T follicular helper cell (primary cell): ENCODE data around the gene CD58.

Experiments used
- DNase-seq: peaks from one replicate; pipeline ENCODE4 v3.0.0-alpha.2; 2020; ENCODE audit warnings: low read depth

The CD58 gene

GRCh38 chr1:116493484-116494352, 77.1 kb downstream of the CD58 start:
- DNase-seq, result no peak

GRCh38 chr1:116493036-116493435, 77.8 kb downstream of the CD58 start:
- DNase-seq, result no peak

- no peak for DNase-seq
These were observed 78.4 kb downstream of the CD58 start for GRCh38 chr1:116492358-116492811.

DNA sequence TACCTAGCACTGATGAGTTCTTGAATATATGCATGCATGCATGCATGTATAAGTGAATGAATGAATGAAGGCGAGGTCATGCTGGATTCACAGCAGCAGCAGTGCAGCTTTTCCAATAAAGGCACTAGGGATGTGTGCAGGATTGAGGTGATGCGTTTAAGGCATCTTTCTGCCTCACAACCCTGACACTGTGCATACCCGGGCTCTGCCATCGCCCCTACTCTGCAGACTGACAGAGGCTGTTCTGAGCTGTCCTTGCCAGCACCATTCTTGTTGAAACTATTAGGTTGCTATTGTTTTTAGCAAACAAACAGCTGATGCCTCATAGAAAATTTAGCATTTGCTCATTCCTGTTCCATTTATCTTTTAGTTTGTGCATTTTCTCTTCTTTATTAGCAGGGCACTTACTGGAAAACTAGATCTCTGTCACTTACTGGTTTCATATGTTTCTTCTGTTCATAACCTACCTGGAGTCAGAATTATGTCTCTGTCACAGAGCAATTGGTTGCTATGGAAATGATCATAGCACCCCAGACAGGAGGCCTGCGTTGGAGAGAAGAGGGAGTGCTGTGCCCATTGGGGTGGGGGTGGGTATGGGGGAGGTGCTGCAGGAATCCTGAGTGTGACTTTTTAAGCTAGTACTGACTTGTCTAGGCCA, 79.0 kb downstream of the CD58 start:
- no peak for DNase-seq

- no peak for DNase-seq
These were observed 80.2 kb downstream of the CD58 start for GRCh38 chr1:116490588-116490987.

- no peak for DNase-seq
These were observed 81.6 kb downstream of the CD58 start for GRCh38 chr1:116489231-116489697.

GRCh38 chr1:116488071-116488470, 82.8 kb downstream of the CD58 start:
- DNase-seq, result no peak

DNA sequence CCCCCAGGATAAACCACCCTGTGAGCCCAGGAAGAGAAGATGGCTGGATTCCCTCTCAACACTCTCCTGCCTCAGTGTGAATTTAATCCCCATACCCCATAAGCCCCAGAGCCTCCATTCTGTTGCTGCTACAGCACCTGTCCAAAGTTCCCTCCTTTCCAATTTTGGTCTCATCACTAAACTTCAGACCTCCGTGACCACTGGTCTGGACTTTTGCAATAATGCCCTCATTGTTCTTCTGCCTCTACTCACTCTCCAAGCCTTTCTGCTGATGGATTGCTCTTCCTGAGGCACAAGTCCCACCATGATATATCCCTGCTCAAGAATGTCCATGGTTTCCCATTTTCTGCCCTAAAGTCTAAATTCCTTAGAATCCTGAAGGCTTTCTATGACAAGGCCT, 83.2 kb downstream of the CD58 start:
- DNase-seq, result no peak

- no peak for DNase-seq
These were observed 83.8 kb downstream of the CD58 start for GRCh38 chr1:116487031-116487430.

DNA sequence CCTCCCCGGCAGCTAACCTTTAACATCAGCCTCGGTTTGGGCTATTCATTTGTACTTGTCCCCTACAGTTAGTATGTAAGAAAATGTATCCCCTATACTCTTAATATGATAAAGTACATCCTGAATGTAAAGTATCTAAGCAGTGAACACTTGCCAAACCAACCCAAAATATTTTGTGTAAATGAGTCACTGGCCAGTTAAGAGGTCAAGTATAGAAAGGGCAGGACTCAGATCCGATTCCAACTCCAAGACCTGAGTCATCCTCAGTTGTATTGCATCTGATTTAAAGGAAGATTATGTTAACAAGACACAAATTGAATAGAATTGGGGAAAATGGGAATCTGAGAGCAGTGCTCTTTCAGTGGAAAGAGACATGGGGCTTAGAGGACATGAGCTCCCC, 84.4 kb downstream of the CD58 start:
- DNase-seq, result no peak

- DNase-seq, result no peak
These were observed 84.8 kb downstream of the CD58 start for GRCh38 chr1:116485976-116486375.

- DNase-seq, result peak; percentile 76
These were observed 85.6 kb downstream of the CD58 start for GRCh38 chr1:116485071-116485735.

DNA sequence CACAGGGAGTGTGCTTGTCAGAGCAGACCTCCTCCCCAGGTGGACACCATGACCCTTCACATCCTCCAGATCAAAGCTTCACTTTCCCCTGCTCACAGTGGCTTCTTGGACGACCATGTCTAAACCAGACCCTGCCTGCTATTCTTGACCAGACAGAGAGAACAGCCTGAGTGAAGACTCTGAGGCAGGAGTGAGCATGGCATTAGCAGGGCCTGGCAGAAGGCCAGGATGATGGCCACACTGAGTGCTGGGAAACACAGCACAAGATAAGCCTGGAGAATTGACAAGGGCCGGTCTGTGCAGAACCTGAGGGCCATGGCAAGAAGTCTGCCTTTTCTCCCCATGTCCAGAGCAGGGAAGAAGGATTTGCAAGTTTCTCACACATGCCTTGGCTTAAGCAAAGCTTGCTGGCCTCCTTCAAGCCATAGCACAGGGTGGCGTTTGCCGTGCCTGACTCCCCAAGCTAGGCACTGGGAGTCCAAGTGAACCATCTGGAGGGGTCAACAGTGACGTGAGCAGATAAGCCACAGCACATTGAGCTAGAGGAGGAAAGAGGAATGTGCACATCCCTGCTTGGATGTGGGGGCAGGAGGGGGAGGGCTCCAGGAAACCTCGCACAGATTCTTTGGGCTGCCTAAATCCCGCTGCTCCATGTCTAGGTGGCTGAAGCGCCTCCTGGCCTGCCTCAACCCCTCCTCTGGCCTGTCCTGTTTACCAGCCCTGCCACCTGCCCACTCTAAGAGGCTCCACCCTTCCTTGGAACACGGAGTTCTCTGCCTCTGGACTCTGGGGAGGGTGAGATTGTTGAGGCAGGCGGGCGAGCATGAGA, 87.1 kb downstream of the CD58 start:
- DNase-seq, result no peak

GRCh38 chr1:116482490-116482889, 88.3 kb downstream of the CD58 start:
- no peak for DNase-seq

DNA sequence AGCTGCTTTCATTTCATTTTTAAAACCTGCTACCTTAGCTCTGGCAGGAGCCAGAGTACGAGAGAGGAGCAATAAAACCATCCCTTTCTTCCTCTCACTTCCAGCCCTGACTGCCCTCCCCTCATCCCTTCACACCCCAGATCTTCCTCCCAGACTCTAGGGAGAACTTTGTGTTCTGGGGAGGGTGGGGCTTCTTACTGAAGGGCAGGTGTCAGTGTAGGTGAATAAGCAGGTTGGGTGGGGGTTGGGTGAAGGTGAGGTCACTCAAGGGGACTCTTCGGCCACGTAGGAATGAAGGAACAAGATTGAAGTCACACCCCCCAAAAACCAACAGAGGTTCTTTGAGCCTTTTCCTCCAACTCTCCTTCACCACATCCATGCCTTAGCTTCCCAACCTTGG, 88.9 kb downstream of the CD58 start:
- no peak for DNase-seq

DNA sequence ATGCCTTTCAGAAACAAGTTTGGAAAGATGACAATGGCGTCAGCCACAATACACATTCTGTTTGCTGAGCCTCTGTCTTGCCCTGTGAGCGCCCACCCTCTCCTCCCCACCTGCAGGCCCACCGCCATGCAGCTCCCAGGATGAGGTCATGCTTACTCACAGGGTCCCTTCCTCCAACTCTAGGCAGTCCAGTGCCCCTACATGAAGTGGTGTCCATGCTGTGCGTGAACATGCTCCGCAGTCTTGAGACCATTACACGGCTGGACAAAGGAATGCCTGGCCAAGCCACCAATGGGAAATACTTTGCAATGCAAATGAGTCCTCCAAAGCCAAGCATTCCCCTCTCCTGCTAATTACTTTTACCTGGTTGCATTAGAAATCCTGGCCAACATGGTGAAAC, 92.2 kb downstream of the CD58 start:
- DNase-seq, result no peak

DNA sequence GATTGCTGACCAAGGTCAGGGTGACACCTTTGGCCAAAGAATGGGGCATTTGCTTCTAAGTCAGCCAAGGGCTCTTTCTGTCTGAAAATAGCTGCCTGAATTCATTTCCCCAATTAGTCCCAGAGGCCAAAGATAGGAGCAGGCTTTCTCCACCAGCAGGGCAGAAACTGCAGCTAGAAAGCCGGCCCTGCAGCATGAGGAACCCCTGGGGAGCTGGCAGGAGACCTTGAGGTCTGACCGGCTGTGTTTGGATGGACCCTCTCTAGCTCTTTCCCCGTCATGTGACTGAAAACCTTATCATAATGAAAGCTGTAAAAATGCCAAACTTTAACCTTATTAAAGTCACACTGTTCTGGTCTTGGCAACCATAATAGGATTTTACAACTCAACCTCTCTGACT, 93.4 kb downstream of the CD58 start:
- no peak for DNase-seq

DNA sequence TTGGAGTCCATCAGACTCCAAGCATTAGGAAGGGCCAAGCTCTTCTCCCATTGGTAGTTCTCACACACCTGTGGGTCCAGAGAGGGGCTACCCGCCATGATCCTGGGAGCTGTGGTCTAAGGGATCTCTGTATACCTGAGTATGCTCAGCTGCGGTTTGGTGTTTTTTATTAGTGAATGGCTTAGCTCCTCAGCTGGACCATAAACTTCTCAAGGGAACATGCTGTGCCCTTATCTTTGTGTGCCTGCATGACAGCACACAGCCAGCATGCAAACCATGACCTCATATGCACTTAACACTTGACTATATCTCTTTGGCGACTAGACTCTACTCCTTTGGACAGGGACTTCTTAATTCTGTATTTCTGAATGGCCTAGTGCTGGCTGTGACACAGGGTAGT, 94.5 kb downstream of the CD58 start:
- no peak for DNase-seq

GRCh38 chr1:116475850-116476218, 95.0 kb downstream of the CD58 start:
- no peak for DNase-seq

GRCh38 chr1:116474921-116475849, 95.6 kb downstream of the CD58 start:
- no peak for DNase-seq
